GM12801 (cell line): ENCODE measurements around the gene CNST.

Experiments used
- CTCF ChIP-seq: IDR thresholded peaks from one replicate; pipeline ENCODE4 v1.5.1; 2011; ENCODE audit warnings: control low read depth; ENCODE audit not compliant: insufficient read length; ENCODE audit errors: extremely low read depth

CNST gene

GRCh38 chr1:246571953-246572352 lies 5.7 kb downstream of the CNST start:
- TF ChIP-seq CTCF, result no peak

- TF ChIP-seq CTCF, result no peak
These were observed 6.5 kb downstream of the CNST start for GRCh38 chr1:246572785-246573184.

GRCh38 chr1:246573491-246573890 lies 7.2 kb downstream of the CNST start:
- TF ChIP-seq CTCF, result no peak

GRCh38 chr1:246576709-246577032 lies 10.4 kb downstream of the CNST start:
- no peak for TF ChIP-seq CTCF

- TF ChIP-seq CTCF, result no peak
These were observed 10.9 kb downstream of the CNST start for GRCh38 chr1:246577082-246577719.

GRCh38 chr1:246577720-246578106 lies 11.5 kb downstream of the CNST start:
- TF ChIP-seq CTCF, result no peak

- TF ChIP-seq CTCF, result no peak
These were observed 13.6 kb downstream of the CNST start for GRCh38 chr1:246579818-246580217.
